Stimulated activated effector memory CD8-positive, alpha-beta T cell treated with anti-CD3 and anti-CD28 coated beads, Interleukin-12 subunit alpha, Interleukin-12 subunit beta, amount 100 ng/mL, for 72 hours (primary cell): ENCODE measurements around the gene FTH1.
A peak's percentile ranks its signal among the peaks of the same experiment; 100 is the strongest.
"Not testable (repeated sequence)": the region's sequence is repeated elsewhere in the genome, so short reads cannot be mapped to it uniquely, and the experiment has no call there.

Experiments used
- ATAC-seq: fragments of 150-1000 bp; cut with Tn5 transposase; 2 replicates; pipeline ENCODE4 v1.10.0; 2021
- DNase-seq, 2 donors: peaks; one replicate each; pipeline ENCODE4 v3.0.0; 2021 to 2022; ENCODE audit warnings: low spot score in 2 of 2
- H3K27ac Mint-ChIP-seq: one replicate; pipeline ENCODE4 v1.8.0; 2022; ENCODE audit warnings: mild to moderate bottlenecking, mixed read lengths
- H3K36me3 Mint-ChIP-seq: one replicate; pipeline ENCODE4 v1.8.0; 2022; ENCODE audit warnings: mild to moderate bottlenecking, mixed read lengths
- H3K4me1 Mint-ChIP-seq: one replicate; pipeline ENCODE4 v1.8.0; 2022; ENCODE audit warnings: mixed read lengths
- H3K4me3 Mint-ChIP-seq: one replicate; pipeline ENCODE4 v1.8.0; 2022; ENCODE audit warnings: mild to moderate bottlenecking, mixed read lengths
- H3K9me3 Mint-ChIP-seq: one replicate; pipeline ENCODE4 v1.8.0; 2022; ENCODE audit warnings: mixed read lengths

Gene FTH1

GRCh38 chr11:61971248-61972111 lies 4.0 kb upstream of the FTH1 start:
- H3K9me3 Mint-ChIP-seq: no peaks in the 10 kb centered on the region
- peaks cover 51% of the 10 kb centered on the region for H3K4me1 Mint-ChIP-seq
- DNase-seq (no peak), ATAC-seq (no peak)
- H3K4me3 Mint-ChIP-seq: peak overlapping the region; percentile 1
- peak overlapping the region; percentile 89 for H3K27ac Mint-ChIP-seq
- H3K36me3 Mint-ChIP-seq: peaks cover 13% of the 10 kb centered on the region

- Mint-ChIP-seq H3K27ac (no peak overlapping the region), H3K36me3 (peaks cover 27% of the 10 kb centered on the region), H3K9me3 (no peaks in the 10 kb centered on the region), H3K4me3 (peak overlapping the region; percentile 83), H3K4me1 (peaks cover 56% of the 10 kb centered on the region)
- no peak for ATAC-seq
- DNase-seq: no peak
Measured at GRCh38 chr11:61969838-61970662, 2.6 kb upstream of the FTH1 start.

GRCh38 chr11:61969391-61969758 lies 1.9 kb upstream of the FTH1 start:
- no peak for DNase-seq
- ATAC-seq: no peak
- Mint-ChIP-seq H3K27ac (no peak overlapping the region), H3K36me3 (peaks cover 34% of the 10 kb centered on the region), H3K4me1 (peaks cover 60% of the 10 kb centered on the region), H3K4me3 (peak overlapping the region; percentile 83), H3K9me3 (no peaks in the 10 kb centered on the region)

GRCh38 chr11:61968758-61969390 lies 1.4 kb upstream of the FTH1 start:
- ATAC-seq (no peak), DNase-seq (no peak)
- H3K9me3 Mint-ChIP-seq: no peaks in the 10 kb centered on the region
- peak overlapping the region; percentile 93 for H3K27ac Mint-ChIP-seq
- H3K36me3 Mint-ChIP-seq: peaks cover 39% of the 10 kb centered on the region
- H3K4me1 Mint-ChIP-seq: peaks cover 64% of the 10 kb centered on the region
- peak overlapping the region; percentile 83 for H3K4me3 Mint-ChIP-seq

- DNase-seq (peak; percentile 36 to 82), ATAC-seq (peak; percentile 17)
- Mint-ChIP-seq H3K27ac (peak overlapping the region; percentile 93), H3K36me3 (peaks cover 47% of the 10 kb centered on the region), H3K4me3 (peak overlapping the region; percentile 83), H3K9me3 (no peaks in the 10 kb centered on the region), H3K4me1 (peaks cover 65% of the 10 kb centered on the region)
Measured at GRCh38 chr11:61967924-61968757, 707 bp upstream of the FTH1 start.

GRCh38 chr11:61966734-61967115 lies 709 bp downstream of the FTH1 start:
- Mint-ChIP-seq H3K36me3 (peaks cover 53% of the 10 kb centered on the region), H3K9me3 (no peaks in the 10 kb centered on the region), H3K27ac (peak overlapping the region; percentile 93), H3K4me1 (peaks cover 59% of the 10 kb centered on the region), H3K4me3 (peak overlapping the region; percentile 83)
- DNase-seq (no peak), ATAC-seq (no peak)

GRCh38 chr11:61964666-61965271 lies 2.7 kb downstream of the FTH1 start:
- Mint-ChIP-seq H3K27ac (peak overlapping the region; percentile 74), H3K4me3 (peak overlapping the region; percentile 83), H3K4me1 (peaks cover 44% of the 10 kb centered on the region), H3K36me3 (peaks cover 53% of the 10 kb centered on the region)
- ATAC-seq, DNase-seq, H3K9me3 Mint-ChIP-seq: not testable (repeated sequence)

- Mint-ChIP-seq H3K9me3 (no peaks in the 10 kb centered on the region), H3K36me3 (peaks cover 53% of the 10 kb centered on the region), H3K4me1 (peaks cover 40% of the 10 kb centered on the region), H3K27ac (peak overlapping the region; percentile 75), H3K4me3 (no peak overlapping the region)
- no peak for DNase-seq
- no peak for ATAC-seq
Measured at GRCh38 chr11:61964058-61964665, 3.3 kb downstream of the FTH1 start.

- Mint-ChIP-seq H3K27ac (peak overlapping the region; percentile 75), H3K9me3 (no peaks in the 10 kb centered on the region), H3K4me1 (peaks cover 37% of the 10 kb centered on the region), H3K36me3 (peaks cover 46% of the 10 kb centered on the region), H3K4me3 (no peak overlapping the region)
- DNase-seq (no peak), ATAC-seq (no peak)
Measured at GRCh38 chr11:61963282-61964057, 4.0 kb downstream of the FTH1 start.

- DNase-seq: no peak
- Mint-ChIP-seq H3K27ac (peak overlapping the region; percentile 75), H3K4me3 (no peak overlapping the region), H3K9me3 (no peaks in the 10 kb centered on the region), H3K4me1 (peaks cover 32% of the 10 kb centered on the region), H3K36me3 (peaks cover 46% of the 10 kb centered on the region)
- ATAC-seq: no peak
Measured at GRCh38 chr11:61963016-61963281, 4.5 kb downstream of the FTH1 start.

- peaks cover 46% of the 10 kb centered on the region for H3K36me3 Mint-ChIP-seq
- no peak for DNase-seq
- H3K4me1 Mint-ChIP-seq: peaks cover 31% of the 10 kb centered on the region
- ATAC-seq: no peak
- H3K4me3 Mint-ChIP-seq: no peak overlapping the region
- H3K9me3 Mint-ChIP-seq: no peaks in the 10 kb centered on the region
- H3K27ac Mint-ChIP-seq: peak overlapping the region; percentile 75
Measured at GRCh38 chr11:61962213-61963015, 5.0 kb downstream of the FTH1 start.

- Mint-ChIP-seq H3K36me3 (peaks cover 41% of the 10 kb centered on the region), H3K27ac (peak overlapping the region; percentile 75), H3K9me3 (no peaks in the 10 kb centered on the region), H3K4me3 (no peak overlapping the region), H3K4me1 (peaks cover 31% of the 10 kb centered on the region)
- no peak for ATAC-seq
- DNase-seq: no peak
Measured at GRCh38 chr11:61961570-61962212, 5.7 kb downstream of the FTH1 start.

- DNase-seq: no peak
- Mint-ChIP-seq H3K4me1 (peaks cover 31% of the 10 kb centered on the region), H3K36me3 (peaks cover 30% of the 10 kb centered on the region), H3K27ac (no peak overlapping the region), H3K4me3 (no peak overlapping the region), H3K9me3 (no peaks in the 10 kb centered on the region)
- no peak for ATAC-seq
Measured at GRCh38 chr11:61960532-61960931, 6.9 kb downstream of the FTH1 start.
